ENCODE data around the gene SLC6A16.

DNA sequence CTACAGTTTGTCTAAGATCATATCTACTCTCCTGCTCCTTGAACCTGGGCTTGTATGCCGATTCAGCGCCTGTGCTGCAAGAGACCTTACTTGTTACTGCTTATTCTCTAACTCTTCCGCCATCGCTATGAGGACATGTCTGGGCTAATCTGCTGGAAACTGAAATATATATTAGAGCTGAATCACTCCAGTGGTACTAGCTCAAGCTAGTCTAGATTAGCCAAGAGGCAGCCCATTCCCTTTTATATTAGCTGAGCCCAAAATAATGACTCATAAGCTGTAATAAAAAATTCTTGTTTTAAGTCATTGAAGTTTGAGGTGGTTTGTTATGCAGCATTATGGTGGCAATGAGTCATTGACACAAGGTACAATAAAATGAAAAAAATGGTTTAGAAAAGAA lies 52.8 kb downstream of the SLC6A16 start:
- TF ChIP-seq, protein P1, sequence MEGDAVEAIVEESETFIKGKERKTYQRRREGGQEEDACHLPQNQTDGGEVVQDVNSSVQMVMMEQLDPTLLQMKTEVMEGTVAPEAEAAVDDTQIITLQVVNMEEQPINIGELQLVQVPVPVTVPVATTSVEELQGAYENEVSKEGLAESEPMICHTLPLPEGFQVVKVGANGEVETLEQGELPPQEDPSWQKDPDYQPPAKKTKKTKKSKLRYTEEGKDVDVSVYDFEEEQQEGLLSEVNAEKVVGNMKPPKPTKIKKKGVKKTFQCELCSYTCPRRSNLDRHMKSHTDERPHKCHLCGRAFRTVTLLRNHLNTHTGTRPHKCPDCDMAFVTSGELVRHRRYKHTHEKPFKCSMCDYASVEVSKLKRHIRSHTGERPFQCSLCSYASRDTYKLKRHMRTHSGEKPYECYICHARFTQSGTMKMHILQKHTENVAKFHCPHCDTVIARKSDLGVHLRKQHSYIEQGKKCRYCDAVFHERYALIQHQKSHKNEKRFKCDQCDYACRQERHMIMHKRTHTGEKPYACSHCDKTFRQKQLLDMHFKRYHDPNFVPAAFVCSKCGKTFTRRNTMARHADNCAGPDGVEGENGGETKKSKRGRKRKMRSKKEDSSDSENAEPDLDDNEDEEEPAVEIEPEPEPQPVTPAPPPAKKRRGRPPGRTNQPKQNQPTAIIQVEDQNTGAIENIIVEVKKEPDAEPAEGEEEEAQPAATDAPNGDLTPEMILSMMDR (IDR thresholded peaks at IDR 0.05; ENCODE audit: insufficient read depth, low read length), result no peak
- TF ChIP-seq POLR2AphosphoS5 (IDR thresholded peaks at IDR 0.05; ENCODE audit: low read depth), result no peak
- no peak for TF ChIP-seq GABPA (IDR thresholded peaks at IDR 0.05; ENCODE audit: low read depth)

All from HL-60 (cell line).